CD8-positive, alpha-beta memory T cell (primary cell): ENCODE data around the gene TCHHL1. TPM values are rescaled to one million over a fixed set of nuclear protein-coding genes. Genes with fewer than 3 reads are reported as not detected.
A peak's percentile ranks its signal among the peaks of the same experiment; 100 is the strongest.

Experiments
- CTCF ChIA-PET: fragments of 350-600 bp; sonication (Branson Sonifier 250); formaldehyde crosslinking; loops from one replicate; lab custom pipeline; 2021; ENCODE audit warnings: antibody characterized with exemption; lab: Charles Lee
- POLR2A ChIA-PET: fragments of 350-600 bp; sonication (Branson Sonifier 250); formaldehyde crosslinking; loops from one replicate; lab custom pipeline; 2021; ENCODE audit warnings: antibody characterized with exemption; lab: Charles Lee
- DNase-seq, 5 donors: peaks; one replicate each; pipeline versions ENCODE4 v3.0.0 to v3.0.0-alpha.2; 2020 to 2022; ENCODE audit warnings: mixed read lengths in 1 of 5
- H3K27ac ChIP-seq: one replicate; pipeline ENCODE4 v1.7.0; 2013; ENCODE audit warnings: low read depth, mild to moderate bottlenecking, low read length, moderate library complexity
- H3K27me3 ChIP-seq: 2 replicates; pipeline ENCODE4 v1.7.0; 2013; ENCODE audit warnings: low read length, mild to moderate bottlenecking; ENCODE audit not compliant: insufficient read depth, poor library complexity, severe bottlenecking
- H3K36me3 ChIP-seq: 2 replicates; pipeline ENCODE4 v1.7.0; 2013; ENCODE audit warnings: mild to moderate bottlenecking, low read length, moderate library complexity; ENCODE audit not compliant: insufficient read depth
- H3K4me1 ChIP-seq: 2 replicates; pipeline ENCODE4 v1.7.0; 2013; ENCODE audit warnings: mild to moderate bottlenecking, low read length, moderate library complexity; ENCODE audit not compliant: insufficient read depth
- H3K4me3 ChIP-seq: 2 replicates; pipeline ENCODE4 v1.7.0; 2013; ENCODE audit warnings: mild to moderate bottlenecking, low read length
- H3K9me3 ChIP-seq: 2 replicates; pipeline ENCODE4 v1.7.0; 2013; ENCODE audit warnings: mild to moderate bottlenecking, low read length
- H3K27ac Mint-ChIP-seq, 8 donors: one replicate each; pipeline ENCODE4 v1.8.0; 2020 to 2021; ENCODE audit warnings: mixed read lengths in 8 of 8, mild to moderate bottlenecking in 6 of 8, inconsistent platforms in 3 of 8, moderate library complexity in 3 of 8
- H3K27me3 Mint-ChIP-seq, 2 donors: one replicate each; pipeline ENCODE4 v1.8.0; 2020 to 2021; ENCODE audit warnings: mixed read lengths in 2 of 2, mild to moderate bottlenecking in 1 of 2, moderate library complexity in 1 of 2
- H3K36me3 Mint-ChIP-seq, 3 donors: one replicate each; pipeline ENCODE4 v1.8.0; 2020 to 2021; ENCODE audit warnings: mixed read lengths in 3 of 3, inconsistent platforms in 1 of 3, mild to moderate bottlenecking in 1 of 3
- H3K4me1 Mint-ChIP-seq, 3 donors: one replicate each; pipeline ENCODE4 v1.8.0; 2020 to 2021; ENCODE audit warnings: mixed read lengths in 3 of 3, inconsistent platforms in 1 of 3, mild to moderate bottlenecking in 1 of 3
- H3K4me3 Mint-ChIP-seq, 7 donors: one replicate each; pipeline ENCODE4 v1.8.0; 2020 to 2021; ENCODE audit warnings: mixed read lengths in 7 of 7, mild to moderate bottlenecking in 6 of 7, moderate library complexity in 4 of 7, inconsistent platforms in 2 of 7
- H3K9me3 Mint-ChIP-seq, 5 donors: one replicate each; pipeline ENCODE4 v1.8.0; 2020 to 2022; ENCODE audit warnings: mixed read lengths in 5 of 5, mild to moderate bottlenecking in 3 of 5, moderate library complexity in 2 of 5, inconsistent platforms in 1 of 5
- polyA plus RNA-seq: library from polyadenylated mRNA; unstranded; fragments of 300-500 nt; fragmentation: Illumina TruSeq; gene quantifications from one replicate; pipeline ENCODE4 v1.2.3, GENCODE V29; 2021
- total RNA-seq, 2 experiments: library from RNA; stranded (reverse); gene quantifications; one replicate each; pipeline ENCODE4 v1.2.3, GENCODE V29; 2021

The TCHHL1 gene
- total and polyA plus RNA-seq, 3 experiments from 2014 or later, result not detected

DNA sequence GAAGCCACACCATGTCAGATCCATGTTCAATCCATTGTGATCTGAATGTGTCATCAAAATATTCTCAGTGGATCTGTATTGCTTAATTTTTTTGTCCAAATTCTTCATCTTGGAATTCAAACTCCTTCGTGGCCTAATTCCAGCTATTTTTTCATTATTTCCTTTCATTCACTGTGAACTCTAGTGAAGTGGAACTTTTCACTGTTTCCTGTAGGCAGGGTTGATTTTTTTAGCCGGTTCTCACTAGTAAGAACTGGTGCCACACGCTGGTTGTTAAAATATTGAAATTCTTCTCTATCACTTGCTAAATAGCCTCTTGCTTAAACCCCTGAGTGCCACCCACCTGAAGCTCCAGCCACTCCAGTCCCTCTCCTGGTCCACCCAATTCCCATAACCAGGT is 44.5 kb downstream of the TCHHL1 start:
- Mint-ChIP-seq H3K27ac (no peak overlapping the region), H3K36me3 (no peaks in the 10 kb centered on the region), H3K27me3 (no peaks in the 10 kb centered on the region), H3K9me3 (no peaks in the 10 kb centered on the region), H3K4me1 (peaks cover 16 to 26% (median 25%) of the 10 kb centered on the region in 3 donors), H3K4me3 (no peak overlapping the region)
- Histone ChIP-seq H3K9me3 (no peaks in the 10 kb centered on the region), H3K4me1 (peaks cover 23% of the 10 kb centered on the region), H3K27me3 (no peaks in the 10 kb centered on the region), H3K36me3 (no peaks in the 10 kb centered on the region), H3K4me3 (no peak overlapping the region), H3K27ac (no peak overlapping the region)
- CTCF ChIA-PET, result interaction anchor here (6.2 kb wide), 1 partner anchor 9 kb away, joined by 50 read pairs; the partner anchor contains the start of gene S100A11
- DNase-seq, result no peak
- POLR2A ChIA-PET, result interaction anchor here (1.5 kb wide), 1 partner anchor 10 kb away, joined by 5 read pairs; no protein-coding TSS in a partner anchor

DNA sequence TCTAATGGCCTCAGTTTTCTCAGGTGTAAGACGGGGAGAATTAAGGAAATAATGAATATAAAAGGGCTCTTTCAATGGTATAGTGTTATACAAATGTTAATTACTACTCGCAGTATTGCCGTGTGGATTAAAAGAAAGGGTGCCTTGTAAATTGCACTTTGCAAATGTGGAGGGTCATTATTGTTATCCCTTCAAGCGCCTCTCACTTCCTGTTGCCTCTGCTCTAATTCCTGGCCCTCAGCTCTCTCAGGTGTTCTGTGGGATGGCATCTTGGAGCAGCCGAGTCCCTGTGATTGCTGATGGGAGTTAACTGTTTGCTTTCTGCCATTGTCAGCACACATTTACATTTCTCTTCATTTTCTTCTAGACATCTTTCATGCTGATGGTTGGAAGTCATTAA is 45.0 kb downstream of the TCHHL1 start:
- H3K4me3 ChIP-seq, result no peak overlapping the region
- no peak for DNase-seq
- Mint-ChIP-seq H3K36me3 (no peaks in the 10 kb centered on the region), H3K4me1 (peaks cover 16 to 25% (median 25%) of the 10 kb centered on the region in 3 donors), H3K27me3 (no peaks in the 10 kb centered on the region), H3K9me3 (no peaks in the 10 kb centered on the region), H3K4me3 (no peak overlapping the region), H3K27ac (no peak overlapping the region)
- no peak overlapping the region for H3K27ac ChIP-seq
- H3K4me1 ChIP-seq, result peaks cover 22% of the 10 kb centered on the region
- H3K36me3 ChIP-seq, result no peaks in the 10 kb centered on the region
- CTCF ChIA-PET, result interaction anchor here (6.2 kb wide), 1 partner anchor 8 kb away, joined by 50 read pairs; the partner anchor contains the start of gene S100A11
- no peaks in the 10 kb centered on the region for H3K9me3 ChIP-seq
- POLR2A ChIA-PET, result no interaction called here
- H3K27me3 ChIP-seq, result no peaks in the 10 kb centered on the region

DNA sequence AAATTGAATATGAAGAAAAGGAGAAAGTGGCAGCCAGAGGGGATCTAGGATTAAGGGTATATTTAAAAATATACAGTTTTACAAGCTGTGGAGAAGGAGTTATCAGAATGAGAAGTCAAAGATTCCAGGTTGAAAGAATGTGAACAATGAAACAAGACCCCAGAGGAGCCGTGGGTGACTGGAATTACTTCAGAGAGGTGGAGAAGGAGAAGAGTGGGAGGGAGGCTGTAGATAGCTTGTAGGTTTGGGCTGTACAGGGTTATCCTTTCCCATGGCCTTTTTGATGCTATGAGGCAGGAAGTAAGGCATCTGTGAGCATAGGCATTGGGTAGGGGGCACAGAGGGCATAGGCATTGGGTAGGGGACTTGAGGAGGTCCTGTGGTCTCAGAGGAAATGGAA is 46.8 kb downstream of the TCHHL1 start:
- Histone ChIP-seq H3K9me3 (no peaks in the 10 kb centered on the region), H3K27me3 (no peaks in the 10 kb centered on the region), H3K36me3 (no peaks in the 10 kb centered on the region), H3K4me3 (no peak overlapping the region), H3K27ac (no peak overlapping the region), H3K4me1 (peaks cover 4% of the 10 kb centered on the region)
- H3K9me3 Mint-ChIP-seq, result no peaks in the 10 kb centered on the region
- H3K27ac Mint-ChIP-seq, result no peak overlapping the region
- DNase-seq, result no peak
- no peak overlapping the region for H3K4me3 Mint-ChIP-seq
- H3K27me3 Mint-ChIP-seq, result no peaks in the 10 kb centered on the region
- ChIA-PET POLR2A (no interaction called here), CTCF (interaction anchor here (2.0 to 2.3 kb wide), 2 partner anchors 11 to 74 kb away, joined by 4 to 6 read pairs; no protein-coding TSS in a partner anchor)
- H3K4me1 Mint-ChIP-seq, result peaks cover 0 to 16% (median 7%) of the 10 kb centered on the region in 3 donors
- H3K36me3 Mint-ChIP-seq, result no peaks in the 10 kb centered on the region

DNA sequence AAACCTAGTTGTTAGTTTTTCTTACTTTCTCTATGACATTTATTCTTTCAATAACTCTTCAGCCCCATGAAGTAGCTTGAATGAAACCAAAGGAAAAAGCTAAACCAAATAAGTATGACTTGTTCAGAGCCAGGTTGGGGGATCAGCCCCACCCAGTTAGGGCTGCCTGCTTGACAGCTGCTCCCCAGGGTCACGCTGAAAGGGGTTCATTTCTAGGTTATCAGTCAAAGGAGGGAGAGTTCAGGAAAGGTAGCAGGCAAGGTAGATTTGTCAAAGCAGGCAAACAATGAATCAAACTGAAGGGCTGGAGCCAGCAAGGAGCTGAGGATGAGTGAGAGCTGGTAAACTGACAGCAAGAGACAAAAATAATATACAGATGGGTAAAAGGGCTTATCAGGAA is 49.0 kb downstream of the TCHHL1 start:
- Histone ChIP-seq H3K27me3 (no peaks in the 10 kb centered on the region), H3K36me3 (no peaks in the 10 kb centered on the region), H3K27ac (no peak overlapping the region), H3K9me3 (no peaks in the 10 kb centered on the region), H3K4me1 (peaks cover 7% of the 10 kb centered on the region), H3K4me3 (no peak overlapping the region)
- Mint-ChIP-seq H3K9me3 (no peaks in the 10 kb centered on the region), H3K4me3 (no peak overlapping the region), H3K36me3 (peaks cover 0 to 16% (median 0%) of the 10 kb centered on the region in 3 donors), H3K27ac (no peak overlapping the region), H3K27me3 (no peaks in the 10 kb centered on the region), H3K4me1 (peaks cover 10 to 23% (median 15%) of the 10 kb centered on the region in 3 donors)
- ChIA-PET POLR2A (no interaction called here), CTCF (interaction anchor here (2.3 kb wide), 1 partner anchor 13 kb away, joined by 6 read pairs; no protein-coding TSS in a partner anchor)
- DNase-seq, result no peak

DNA sequence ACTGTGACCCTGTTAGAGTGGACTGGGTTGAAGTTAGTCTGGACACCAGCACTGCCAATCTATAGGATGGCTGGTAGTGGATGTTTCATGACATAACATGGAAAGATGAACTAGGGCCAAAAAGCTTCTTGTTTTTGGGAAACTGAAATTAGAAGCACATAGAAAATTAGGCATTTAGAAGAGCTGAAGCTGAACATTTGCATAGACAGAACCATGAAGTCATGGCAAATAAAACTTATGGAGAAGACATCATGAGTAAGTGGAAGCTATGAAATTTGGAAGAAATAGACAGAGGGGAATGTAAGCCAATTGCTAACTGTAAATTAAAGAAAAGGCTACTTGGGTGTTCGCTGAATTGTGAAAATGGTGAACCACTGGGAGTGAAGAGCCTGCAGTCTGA is 49.4 kb downstream of the TCHHL1 start:
- no peaks in the 10 kb centered on the region for H3K36me3 ChIP-seq
- peak overlapping the region in 1 of 8 donors; percentile 17 for H3K27ac Mint-ChIP-seq
- POLR2A ChIA-PET, result no interaction called here
- no peaks in the 10 kb centered on the region for H3K27me3 ChIP-seq
- peaks cover 0 to 20% (median 0%) of the 10 kb centered on the region in 3 donors for H3K36me3 Mint-ChIP-seq
- no peak overlapping the region for H3K27ac ChIP-seq
- peaks cover 15 to 25% (median 17%) of the 10 kb centered on the region in 3 donors for H3K4me1 Mint-ChIP-seq
- no peaks in the 10 kb centered on the region for H3K9me3 ChIP-seq
- CTCF ChIA-PET, result no interaction called here
- no peak overlapping the region for H3K4me3 ChIP-seq
- H3K9me3 Mint-ChIP-seq, result no peaks in the 10 kb centered on the region
- DNase-seq, result no peak
- H3K4me3 Mint-ChIP-seq, result no peak overlapping the region
- H3K4me1 ChIP-seq, result peaks cover 11% of the 10 kb centered on the region
- no peaks in the 10 kb centered on the region for H3K27me3 Mint-ChIP-seq

DNA sequence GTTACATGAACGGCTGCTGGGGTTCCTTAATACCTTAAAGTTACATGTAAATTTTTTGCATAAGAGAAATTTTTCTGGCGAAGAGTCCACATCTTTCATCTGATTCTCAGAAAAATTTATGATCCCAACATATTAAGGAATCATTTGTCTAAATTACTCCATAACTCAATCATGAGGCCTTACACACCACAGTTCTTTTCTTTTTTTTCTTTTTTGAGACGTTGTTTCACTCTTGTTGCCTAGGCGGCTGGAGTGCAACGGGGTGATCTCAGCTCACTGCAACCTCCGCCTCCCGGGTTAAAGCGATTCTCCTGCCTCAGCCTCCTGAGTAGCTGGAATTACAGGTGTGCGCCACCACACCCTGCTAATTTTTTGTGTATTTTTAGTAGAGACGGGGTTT is 50.0 kb downstream of the TCHHL1 start:
- POLR2A ChIA-PET, result no interaction called here
- DNase-seq, result no peak
- H3K36me3 Mint-ChIP-seq, result peaks cover 0 to 21% (median 1%) of the 10 kb centered on the region in 3 donors
- Histone ChIP-seq H3K36me3 (peaks cover under 1% of the 10 kb centered on the region), H3K27ac (no peak overlapping the region), H3K4me1 (peaks cover 17% of the 10 kb centered on the region), H3K4me3 (no peak overlapping the region), H3K9me3 (no peaks in the 10 kb centered on the region), H3K27me3 (no peaks in the 10 kb centered on the region)
- H3K27me3 Mint-ChIP-seq, result no peaks in the 10 kb centered on the region
- H3K4me1 Mint-ChIP-seq, result peaks cover 21 to 31% (median 23%) of the 10 kb centered on the region in 3 donors
- CTCF ChIA-PET, result interaction anchor here (1.3 kb wide), 1 partner anchor 9 kb away, joined by 3 read pairs; no protein-coding TSS in a partner anchor
- H3K9me3 Mint-ChIP-seq, result no peaks in the 10 kb centered on the region
- H3K4me3 Mint-ChIP-seq, result peak overlapping the region in 3 of 7 donors; percentile 21 to 78 (median 25)
- peak overlapping the region in 1 of 8 donors; percentile 69 for H3K27ac Mint-ChIP-seq

DNA sequence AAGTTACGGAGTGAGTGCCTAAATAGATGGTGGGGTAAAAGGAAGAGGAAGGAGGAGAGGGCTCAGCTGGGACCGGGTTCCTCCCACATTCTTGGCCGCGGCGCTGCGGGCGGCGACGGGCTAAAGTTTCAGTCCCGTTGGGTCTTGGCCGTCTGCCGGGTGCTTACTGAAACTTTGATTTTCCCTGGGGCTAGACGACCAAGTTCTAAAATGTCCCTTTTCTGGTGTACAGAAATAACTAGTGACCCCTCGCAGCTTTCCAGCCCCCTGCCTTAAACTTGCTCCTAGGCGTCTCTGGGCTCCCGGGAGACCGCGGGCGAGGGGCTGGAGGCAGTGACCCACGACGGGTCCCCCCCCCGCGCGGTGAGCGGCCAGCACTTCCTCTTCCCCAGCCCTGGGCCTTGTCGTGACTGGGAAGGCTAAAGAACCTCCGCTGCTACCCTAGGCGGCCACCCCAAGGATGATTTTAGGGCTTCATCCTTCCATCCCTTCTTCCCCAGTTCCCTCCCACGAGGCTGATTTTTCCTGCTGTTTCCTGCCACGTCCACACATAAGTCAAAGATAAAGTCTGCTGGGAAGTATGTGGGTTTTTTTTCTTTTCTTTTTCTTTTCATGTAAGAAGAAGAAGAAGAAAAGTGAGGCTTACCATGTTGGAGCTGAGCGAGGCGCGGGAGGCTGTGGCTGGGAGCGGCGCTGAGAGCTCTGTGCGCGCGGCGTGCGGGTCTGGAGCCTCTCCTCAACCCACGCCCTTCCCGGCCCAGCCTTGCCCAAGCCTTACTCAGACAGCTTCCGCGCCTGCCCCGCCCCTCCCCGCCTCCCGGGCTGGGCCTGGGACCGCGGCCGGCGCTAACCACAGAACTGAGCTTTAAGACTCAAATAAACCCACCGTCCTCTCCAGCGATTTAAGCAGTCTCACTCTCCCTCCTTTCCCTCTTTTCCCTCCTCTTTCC is 52.3 kb downstream of the TCHHL1 start, which contains the start of gene S100A11:
TSS of gene S100A11 (minus strand) at position 738 of the 950 bp plus-strand sequence. CDS start at position 649, 89 bp downstream.
- H3K4me1 ChIP-seq, result peaks cover 37% of the 10 kb centered on the region
- H3K36me3 Mint-ChIP-seq, result peaks cover 10 to 44% (median 16%) of the 10 kb centered on the region in 3 donors
- H3K27ac Mint-ChIP-seq, result peak within 1 kb of the TSS; percentile 94 to 100 (median 98)
- peaks cover 39 to 53% (median 44%) of the 10 kb centered on the region in 3 donors for H3K4me1 Mint-ChIP-seq
- peak; percentile 25 to 75 (median 52) for DNase-seq
- POLR2A ChIA-PET, result interaction anchor here (1.0 to 3.6 kb wide), 5 partner anchors 9 to 422 kb away, joined by 3 to 33 read pairs (median 4); no protein-coding TSS in a partner anchor
- H3K27me3 Mint-ChIP-seq, result no peaks in the 10 kb centered on the region
- peak within 1 kb of the TSS; percentile 51 for H3K4me3 ChIP-seq
- H3K9me3 ChIP-seq, result no peaks in the 10 kb centered on the region
- no peaks in the 10 kb centered on the region for H3K27me3 ChIP-seq
- H3K9me3 Mint-ChIP-seq, result no peaks in the 10 kb centered on the region
- peak within 1 kb of the TSS; percentile 79 for H3K27ac ChIP-seq
- H3K36me3 ChIP-seq, result peaks cover 24% of the 10 kb centered on the region
- CTCF ChIA-PET, result interaction anchor here (0.8 to 4.4 kb wide), 9 partner anchors 8 to 423 kb away, joined by 3 to 50 read pairs (median 4); no protein-coding TSS in a partner anchor
- H3K4me3 Mint-ChIP-seq, result peak within 1 kb of the TSS; percentile 93 to 99 (median 96)
